ENCODE results near the gene RTCB. TPM values are rescaled to one million over a fixed set of nuclear protein-coding genes. Genes with fewer than 3 reads are reported as not detected.
"Not testable (repeated sequence)": the region's sequence is repeated elsewhere in the genome, so short reads cannot be mapped to it uniquely, and the experiment has no call there.

Gene RTCB
- total RNA-seq, 1 experiment from 2014 or later, result 155 TPM

GRCh38 chr22:32354360-32355351 is 57.4 kb downstream of the RTCB start:
- Histone ChIP-seq H3K27me3 (no peaks in the 10 kb centered on the region), H3K9me3 (no peaks in the 10 kb centered on the region), H3K4me3 (no peak overlapping the region), H3K36me3 (no peaks in the 10 kb centered on the region)
- DNase-seq, result no peak

GRCh38 chr22:32353840-32354239 is 58.2 kb downstream of the RTCB start:
- Histone ChIP-seq H3K27me3 (no peaks in the 10 kb centered on the region), H3K9me3 (no peaks in the 10 kb centered on the region), H3K36me3 (no peaks in the 10 kb centered on the region), H3K4me3 (no peak overlapping the region)
- DNase-seq, result no peak

- H3K27me3 ChIP-seq, result no peaks in the 10 kb centered on the region
- no peak for DNase-seq
- no peaks in the 10 kb centered on the region for H3K36me3 ChIP-seq
- H3K9me3 ChIP-seq, result no peaks in the 10 kb centered on the region
- no peak overlapping the region for H3K4me3 ChIP-seq
Measured at GRCh38 chr22:32353292-32353691, 58.8 kb downstream of the RTCB start.

- DNase-seq, result peak; percentile 45
Measured at GRCh38 chr22:32352681-32353080, 59.4 kb downstream of the RTCB start.

GRCh38 chr22:32351875-32352274 is 60.2 kb downstream of the RTCB start:
- not testable (repeated sequence) for H3K9me3 ChIP-seq, H3K4me3 ChIP-seq, DNase-seq, H3K36me3 ChIP-seq, H3K27me3 ChIP-seq

More at GRCh38 chr22:32352681-32353080, 59.4 kb downstream of the RTCB start:
- H3K36me3 ChIP-seq, result no peaks in the 10 kb centered on the region
- H3K4me3 ChIP-seq, result no peak overlapping the region
- H3K9me3 ChIP-seq, result no peaks in the 10 kb centered on the region
- no peaks in the 10 kb centered on the region for H3K27me3 ChIP-seq

GRCh38 chr22:32348031-32348611 is 63.9 kb downstream of the RTCB start:
- no peak for DNase-seq

GRCh38 chr22:32343941-32344340 is 68.1 kb downstream of the RTCB start:
- Histone ChIP-seq H3K27me3 (peaks cover 34% of the 10 kb centered on the region), H3K9me3 (no peaks in the 10 kb centered on the region), H3K36me3 (no peaks in the 10 kb centered on the region), H3K4me3 (no peak overlapping the region)
- no peak for DNase-seq

More at GRCh38 chr22:32348031-32348611, 63.9 kb downstream of the RTCB start:
- peaks cover 18% of the 10 kb centered on the region for H3K27me3 ChIP-seq
- H3K4me3 ChIP-seq, result no peak overlapping the region
- H3K9me3 ChIP-seq, result no peaks in the 10 kb centered on the region
- H3K36me3 ChIP-seq, result no peaks in the 10 kb centered on the region

GRCh38 chr22:32342977-32343376 is 69.1 kb downstream of the RTCB start:
- no peak for DNase-seq

GRCh38 chr22:32341122-32341740 is 70.8 kb downstream of the RTCB start:
- no peaks in the 10 kb centered on the region for H3K36me3 ChIP-seq
- H3K4me3 ChIP-seq, result no peak overlapping the region
- peaks cover 34% of the 10 kb centered on the region for H3K27me3 ChIP-seq
- DNase-seq, result no peak
- H3K9me3 ChIP-seq, result no peaks in the 10 kb centered on the region

More at GRCh38 chr22:32342977-32343376, 69.1 kb downstream of the RTCB start:
- Histone ChIP-seq H3K9me3 (no peaks in the 10 kb centered on the region), H3K27me3 (peaks cover 34% of the 10 kb centered on the region), H3K36me3 (no peaks in the 10 kb centered on the region), H3K4me3 (no peak overlapping the region)

- H3K9me3 ChIP-seq, result no peaks in the 10 kb centered on the region
- no peak overlapping the region for H3K4me3 ChIP-seq
- DNase-seq, result no peak
- H3K36me3 ChIP-seq, result no peaks in the 10 kb centered on the region
- H3K27me3 ChIP-seq, result peaks cover 34% of the 10 kb centered on the region
Measured at GRCh38 chr22:32340411-32340810, 71.6 kb downstream of the RTCB start.

- no peak for DNase-seq
- Histone ChIP-seq H3K9me3 (no peaks in the 10 kb centered on the region), H3K36me3 (no peaks in the 10 kb centered on the region), H3K4me3 (no peak overlapping the region), H3K27me3 (peaks cover 25% of the 10 kb centered on the region)
Measured at GRCh38 chr22:32339190-32340012, 72.6 kb downstream of the RTCB start.

- H3K36me3 ChIP-seq, result no peaks in the 10 kb centered on the region
- peaks cover 19% of the 10 kb centered on the region for H3K27me3 ChIP-seq
- no peak overlapping the region for H3K4me3 ChIP-seq
- DNase-seq, result no peak
- no peaks in the 10 kb centered on the region for H3K9me3 ChIP-seq
Measured at GRCh38 chr22:32338757-32339156, 73.3 kb downstream of the RTCB start.

Other genes with a start within 250 kb of the RTCB start
- gene RFPL2, start 207.2 kb downstream of the RTCB start, total RNA-seq (2014; rRNA removed; shearing (Covaris generic); ENCODE audit: low replicate concordance), result not detected in 2 replicates
- not detected in 2 replicates for gene SLC5A4, start 156.9 kb downstream of the RTCB start, total RNA-seq (2014; rRNA removed; shearing (Covaris generic); ENCODE audit: low replicate concordance)
- not detected in 2 replicates for gene RFPL3, start 54.4 kb downstream of the RTCB start, total RNA-seq (2014; rRNA removed; shearing (Covaris generic); ENCODE audit: low replicate concordance)
- gene BPIFC, start 52.2 kb upstream of the RTCB start, total RNA-seq (2014; rRNA removed; shearing (Covaris generic); ENCODE audit: low replicate concordance), result not detected in 2 replicates
- 66.8 and 97.9 TPM in 2 replicates for gene FBXO7, start 62.6 kb upstream of the RTCB start, total RNA-seq (2014; rRNA removed; shearing (Covaris generic); ENCODE audit: low replicate concordance)

Data from MG63 (cell line).